RWPE2 (cell line): ENCODE measurements around the gene GPHN.

Source experiments
- ATAC-seq: fragments of 200-7000 bp; cut with Tn5 transposase; 3 replicates; pipeline ENCODE4 v1.9.1; 2021; ENCODE audit warnings: low read depth
- DNase-seq: peaks from one replicate; pipeline ENCODE4 v3.0.0-alpha.2; 2020; ENCODE audit warnings: low spot score
- H3K27ac ChIP-seq: fragments of 450-650 bp; 2 replicates; pipeline ENCODE4 v1.5.1; 2017; ENCODE audit warnings: mild to moderate bottlenecking; ENCODE audit not compliant: poor library complexity, severe bottlenecking
- H3K27me3 ChIP-seq: fragments of 250-450 bp; sonication (Bioruptor Pico); 2 replicates; pipeline ENCODE4 v1.5.1; 2021; ENCODE audit warnings: mild to moderate bottlenecking, moderate library complexity; ENCODE audit not compliant: insufficient read depth, poor library complexity, severe bottlenecking
- H3K36me3 ChIP-seq: fragments of 250-450 bp; sonication (Bioruptor Pico); 2 replicates; pipeline ENCODE4 v1.5.1; 2020; ENCODE audit warnings: low read depth, mild to moderate bottlenecking, moderate library complexity
- H3K4me1 ChIP-seq: fragments of 250-450 bp; sonication (Bioruptor Pico); 2 replicates; pipeline ENCODE4 v1.5.1; 2021; ENCODE audit warnings: mild to moderate bottlenecking, moderate library complexity; ENCODE audit not compliant: insufficient read depth, poor library complexity, severe bottlenecking
- H3K4me3 ChIP-seq: fragments of 250-450 bp; sonication (Bioruptor Pico); 2 replicates; pipeline ENCODE4 v1.5.1; 2021; ENCODE audit warnings: mild to moderate bottlenecking, moderate library complexity; ENCODE audit not compliant: severe bottlenecking
- H3K9me3 ChIP-seq: fragments of 250-450 bp; sonication (Bioruptor Pico); 2 replicates; pipeline ENCODE4 v1.5.1; 2021; ENCODE audit warnings: mild to moderate bottlenecking, moderate library complexity; ENCODE audit not compliant: severe bottlenecking
- CTCF ChIP-seq: fragments of 450-650 bp; IDR thresholded peaks from one replicate; pipeline ENCODE4 v1.5.1; 2017; ENCODE audit warnings: mild to moderate bottlenecking, moderate library complexity; ENCODE audit not compliant: poor library complexity, severe bottlenecking

GPHN gene

DNA sequence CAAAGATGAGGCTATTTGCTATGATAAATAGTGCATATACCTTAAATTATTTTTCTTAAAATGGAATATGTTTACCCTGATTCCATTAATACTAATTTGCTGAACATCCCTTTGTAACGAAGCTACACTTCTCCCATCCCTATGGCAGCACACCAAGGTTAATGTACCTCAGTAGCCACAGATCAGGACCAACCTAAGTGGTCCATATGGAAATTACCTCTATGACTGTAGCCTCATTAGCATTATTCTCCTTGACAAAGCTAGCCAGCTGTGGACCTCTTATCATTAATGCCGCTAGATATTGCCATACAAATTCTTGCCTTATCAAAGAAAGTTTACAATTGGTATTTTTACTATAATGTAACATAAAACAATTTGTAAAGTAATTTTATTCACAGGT, 604.4 kb downstream of the GPHN start:
- Histone ChIP-seq H3K4me1 (no peaks in the 10 kb centered on the region), H3K36me3 (no peaks in the 10 kb centered on the region), H3K27ac (no peak overlapping the region), H3K4me3 (no peak overlapping the region), H3K9me3 (no peaks in the 10 kb centered on the region), H3K27me3 (no peaks in the 10 kb centered on the region)
- ATAC-seq (no peak), DNase-seq (no peak)
- no peak for TF ChIP-seq CTCF

DNA sequence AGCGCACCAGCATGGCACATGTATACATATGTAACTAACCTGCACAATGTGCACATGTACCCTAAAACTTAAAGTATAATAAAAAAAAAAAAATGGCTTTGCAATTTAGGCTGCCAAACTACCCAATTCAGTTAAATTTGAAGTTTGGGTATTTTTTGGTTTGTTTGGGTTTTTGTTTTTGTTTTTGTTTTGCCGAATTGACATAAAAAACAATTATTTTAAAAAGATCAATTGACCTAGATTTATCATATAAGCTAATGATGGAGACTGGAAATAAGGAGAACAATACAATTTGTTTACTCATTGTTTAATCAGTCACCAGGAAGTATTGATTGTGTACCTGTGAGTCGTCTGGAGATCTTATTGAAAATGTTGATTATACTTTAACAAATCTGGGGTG, 619.2 kb downstream of the GPHN start:
- ATAC-seq (no peak), DNase-seq (no peak)
- TF ChIP-seq CTCF, result no peak
- Histone ChIP-seq H3K27me3 (no peaks in the 10 kb centered on the region), H3K9me3 (no peaks in the 10 kb centered on the region), H3K4me1 (no peaks in the 10 kb centered on the region), H3K4me3 (no peak overlapping the region), H3K36me3 (peaks cover 7% of the 10 kb centered on the region), H3K27ac (no peak overlapping the region)

DNA sequence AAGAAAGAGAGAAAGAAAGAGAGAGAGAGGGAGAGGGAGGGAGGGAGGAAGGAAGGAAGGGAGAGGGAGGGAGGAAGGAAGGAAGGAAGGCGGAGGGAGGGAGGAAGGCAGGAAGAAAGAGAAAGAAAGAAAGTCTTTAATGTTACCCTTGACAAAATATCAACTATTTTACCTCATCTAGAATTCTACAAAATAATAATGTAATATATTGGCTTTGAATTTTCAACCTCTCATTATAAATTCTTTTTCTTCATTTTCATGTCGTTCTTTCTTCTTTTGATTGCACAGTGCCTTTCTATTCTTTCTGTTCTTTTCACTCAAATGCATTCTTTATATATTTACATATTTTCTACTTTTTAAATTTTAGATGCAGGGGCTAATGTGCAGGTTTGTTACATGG, 621.8 kb downstream of the GPHN start:
- Histone ChIP-seq H3K4me3 (no peak overlapping the region), H3K27me3 (no peaks in the 10 kb centered on the region), H3K36me3 (no peaks in the 10 kb centered on the region), H3K9me3 (no peaks in the 10 kb centered on the region), H3K27ac (no peak overlapping the region), H3K4me1 (no peaks in the 10 kb centered on the region)
- DNase-seq (no peak), ATAC-seq (no peak)
- TF ChIP-seq CTCF, result no peak

- DNase-seq (no peak), ATAC-seq (no peak)
- no peaks in the 10 kb centered on the region for H3K4me1 ChIP-seq
- no peak overlapping the region for H3K27ac ChIP-seq
- H3K9me3 ChIP-seq, result no peaks in the 10 kb centered on the region
- no peaks in the 10 kb centered on the region for H3K36me3 ChIP-seq
- no peaks in the 10 kb centered on the region for H3K27me3 ChIP-seq
- no peak for TF ChIP-seq CTCF
- no peak overlapping the region for H3K4me3 ChIP-seq
Observed at GRCh38 chr14:67131691-67132090, 623.7 kb downstream of the GPHN start.

DNA sequence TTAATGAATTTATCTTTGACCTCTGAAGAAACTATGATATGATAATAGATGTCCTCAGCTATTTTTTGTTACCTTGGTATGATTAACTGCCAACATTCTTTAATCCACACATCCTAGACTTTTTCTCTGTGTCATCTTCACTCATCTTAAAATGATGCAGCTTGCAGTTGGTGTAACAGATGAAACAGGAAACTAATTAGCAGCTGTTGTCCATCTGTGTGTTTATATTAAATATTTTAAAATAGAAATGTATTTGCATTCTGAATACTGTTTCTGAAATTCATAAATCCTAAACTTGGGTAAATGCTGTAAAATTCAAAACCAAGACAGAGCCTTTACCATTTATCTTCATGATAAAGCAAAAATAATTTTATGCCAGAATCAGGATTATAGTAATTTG, 625.2 kb downstream of the GPHN start:
- Histone ChIP-seq H3K36me3 (no peaks in the 10 kb centered on the region), H3K27ac (no peak overlapping the region), H3K27me3 (no peaks in the 10 kb centered on the region), H3K4me1 (no peaks in the 10 kb centered on the region), H3K9me3 (peaks cover 3% of the 10 kb centered on the region), H3K4me3 (no peak overlapping the region)
- no peak for ATAC-seq
- no peak for TF ChIP-seq CTCF
- no peak for DNase-seq
